HG03135 (cell line): Measurements from ENCODE around the gene LY6G6D.
"Not testable (repeated sequence)": the region's sequence is repeated elsewhere in the genome, so short reads cannot be mapped to it uniquely, and the experiment has no call there.

Experiments used
- ATAC-seq: cut with Tn5 transposase; IDR thresholded peaks from one replicate; pipeline ENCODE4 v1.9.1; 2021; ENCODE audit warnings: mild to moderate bottlenecking, moderate library complexity; ENCODE audit not compliant: unreplicated experiment

LY6G6D gene

GRCh38 chr6:31691564-31692108, 23.5 kb upstream of the LY6G6D start:
- no peak for ATAC-seq

DNA sequence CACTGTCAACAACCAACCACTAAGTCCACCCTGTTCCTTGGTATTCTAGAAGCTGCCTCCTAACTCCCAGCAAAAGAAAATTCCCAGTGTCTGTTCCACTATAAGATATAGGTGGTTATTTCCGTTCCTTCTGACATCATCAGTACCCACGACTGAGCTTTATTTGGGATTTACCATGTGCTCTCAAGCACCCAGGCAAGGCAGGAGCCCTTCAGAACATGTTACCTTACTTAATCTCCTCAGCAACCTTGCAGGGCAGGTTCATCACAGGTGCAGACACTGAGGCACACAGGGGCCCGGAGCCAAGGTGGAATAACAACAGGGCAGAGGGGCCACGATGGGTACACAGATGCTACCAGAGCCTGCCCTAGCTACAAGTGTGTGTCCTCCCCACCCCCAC, 22.8 kb upstream of the LY6G6D start:
- no peak for ATAC-seq

GRCh38 chr6:31692886-31693285, 22.3 kb upstream of the LY6G6D start:
- ATAC-seq = no peak

GRCh38 chr6:31693535-31693934, 21.6 kb upstream of the LY6G6D start:
- no peak for ATAC-seq

GRCh38 chr6:31697555-31697954, 17.6 kb upstream of the LY6G6D start:
- ATAC-seq = no peak

GRCh38 chr6:31700740-31701401, 14.3 kb upstream of the LY6G6D start:
- ATAC-seq = no peak

DNA sequence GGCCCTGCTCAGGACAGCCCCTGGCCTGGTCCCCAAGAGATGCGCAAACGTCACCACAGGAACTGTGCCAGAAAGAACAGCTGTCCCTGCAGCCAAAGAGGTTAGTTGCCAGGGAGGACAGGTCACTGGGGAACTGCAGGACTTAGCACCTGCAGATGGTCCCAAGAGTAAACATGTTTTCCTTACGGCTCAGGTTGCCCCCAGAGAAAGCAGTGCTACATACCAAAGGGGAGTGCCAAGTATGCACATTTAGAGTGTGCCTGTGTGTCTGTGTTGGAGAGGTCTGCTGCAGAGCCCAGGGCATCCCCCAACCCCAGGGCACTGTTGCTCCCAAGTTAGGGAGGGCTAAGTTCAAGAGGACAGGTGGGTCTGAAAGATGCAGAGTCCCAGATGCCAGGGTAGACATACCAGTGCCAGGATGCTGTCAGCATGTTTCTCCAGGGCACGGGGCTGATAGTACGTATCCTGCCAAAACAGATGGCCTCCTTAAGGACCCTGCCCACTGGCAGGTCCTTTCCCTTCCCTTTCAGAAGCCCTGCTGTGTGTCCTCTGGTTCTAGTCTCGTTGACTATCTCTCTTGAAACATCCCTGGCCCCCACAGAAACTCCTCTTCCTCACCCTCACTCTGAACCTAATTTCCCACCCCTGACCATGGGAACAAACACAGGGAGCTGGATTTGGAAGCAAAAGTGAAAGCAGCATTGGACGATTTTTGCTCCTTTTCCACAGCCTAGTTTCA, 13.3 kb upstream of the LY6G6D start:
- no peak for ATAC-seq

DNA sequence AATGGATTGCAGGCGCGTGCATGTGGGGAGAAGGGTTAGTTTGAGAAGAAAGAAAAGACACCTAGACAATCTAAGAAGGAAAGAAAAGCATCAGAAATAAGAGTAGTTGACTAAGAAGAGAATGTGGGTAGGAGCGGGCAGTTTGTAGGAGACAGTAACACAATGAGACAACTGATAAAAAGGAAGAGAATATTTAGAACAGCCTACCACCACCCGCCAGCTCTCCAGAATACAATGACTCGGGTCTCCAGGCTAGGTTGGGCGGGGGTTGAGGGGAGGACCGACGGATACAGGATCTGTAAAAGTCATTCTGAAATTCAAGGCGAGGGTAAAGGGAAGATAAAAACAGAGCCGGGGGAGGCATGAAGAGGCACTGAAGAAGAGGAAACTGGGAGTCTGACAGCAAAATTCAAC, 12.7 kb upstream of the LY6G6D start:
- ATAC-seq = no peak

- peak; percentile 88 for ATAC-seq
These were observed 12.1 kb upstream of the LY6G6D start, which contains the start of gene ABHD16A for GRCh38 chr6:31702819-31703716. TSS of gene ABHD16A (minus strand) at chr6:31703324. CDS start at chr6:31703281, 43 bp downstream.

- ATAC-seq = no peak
These were observed 9.2 kb upstream of the LY6G6D start for GRCh38 chr6:31705931-31706330.

DNA sequence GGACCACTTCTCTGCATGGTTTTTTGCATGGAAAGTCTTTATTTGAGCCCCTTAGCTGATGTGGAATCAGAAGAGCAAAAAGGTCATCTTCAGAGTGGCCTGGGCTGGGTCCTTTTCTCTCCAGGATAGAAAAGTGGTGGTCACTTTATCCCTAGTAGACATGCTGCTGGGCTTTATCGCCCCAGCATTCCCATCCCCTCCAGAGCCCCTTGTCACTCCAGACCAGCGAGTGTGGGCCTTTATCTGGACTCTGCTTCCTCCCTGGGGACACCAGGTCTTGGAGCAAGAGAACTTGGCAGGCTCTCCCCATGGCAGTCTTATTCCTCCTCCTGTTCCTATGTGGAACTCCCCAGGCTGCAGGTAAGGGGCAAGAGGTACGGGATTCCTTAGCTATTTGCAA, 8.5 kb upstream of the LY6G6D start, which contains the start of gene LY6G6F:
Gene LY6G6F, plus strand, starts transcription at position 268 of the 400 bp plus-strand sequence. Its CDS starts 41 bp downstream, at position 309.
- ATAC-seq = no peak

GRCh38 chr6:31707701-31708100, 7.4 kb upstream of the LY6G6D start:
- ATAC-seq = no peak

- no peak for ATAC-seq
These were observed 6.9 kb upstream of the LY6G6D start for GRCh38 chr6:31708224-31708623.

GRCh38 chr6:31709157-31709556, 6.0 kb upstream of the LY6G6D start:
- not testable (repeated sequence) for ATAC-seq

DNA sequence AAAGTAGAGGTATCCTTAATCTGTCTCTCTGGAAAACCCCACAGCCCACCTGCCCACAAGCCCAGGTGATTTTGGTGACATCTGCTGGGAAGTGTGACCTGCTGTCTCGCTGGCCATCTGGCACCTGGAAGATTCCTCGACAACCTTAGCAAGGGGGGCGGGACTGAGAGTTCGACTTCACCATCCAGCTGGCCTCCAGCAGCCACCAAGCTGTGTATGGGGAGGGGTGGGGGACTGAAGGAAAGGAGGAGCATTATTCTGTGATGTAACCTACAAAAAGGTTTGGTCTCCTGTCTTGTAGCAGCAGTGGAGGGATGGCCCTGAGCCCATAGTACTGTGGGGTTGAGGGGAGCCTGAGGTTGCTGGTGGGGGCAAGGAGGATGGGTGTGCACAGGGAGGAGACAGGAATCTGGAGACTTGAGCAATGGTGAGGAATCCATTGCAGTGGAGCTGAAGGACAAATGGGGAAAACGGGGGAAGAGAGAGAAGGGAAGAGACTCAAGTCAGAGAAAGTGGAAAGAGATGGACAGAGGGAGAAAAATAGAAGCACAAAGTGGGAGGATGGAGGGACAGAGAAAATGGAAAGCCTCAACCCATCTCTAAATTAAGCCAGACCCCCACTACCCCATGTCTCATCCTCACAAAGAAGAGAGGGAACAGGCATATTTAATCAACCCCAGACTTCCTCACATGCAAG, 4.5 kb upstream of the LY6G6D start:
- ATAC-seq = no peak

DNA sequence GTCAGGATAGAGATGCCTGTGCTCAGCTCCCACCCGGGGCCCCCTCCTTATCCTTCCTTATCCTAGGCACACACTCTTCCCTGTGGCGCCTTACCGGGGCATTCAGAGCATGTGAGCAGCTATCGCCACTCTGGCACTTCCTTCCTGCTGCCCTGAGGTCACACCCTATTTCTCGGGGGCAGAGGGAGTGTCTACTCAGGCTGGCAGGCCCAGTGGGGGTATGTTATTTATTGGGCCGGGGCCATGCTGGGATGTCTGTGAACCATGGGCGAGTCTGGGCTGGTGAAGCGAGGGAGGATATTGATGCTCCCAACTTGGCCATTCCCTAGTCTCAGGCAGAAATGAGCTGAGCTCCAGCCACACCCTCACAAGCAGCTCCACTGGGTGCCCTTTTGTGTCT, 3.9 kb upstream of the LY6G6D start:
- no peak for ATAC-seq

DNA sequence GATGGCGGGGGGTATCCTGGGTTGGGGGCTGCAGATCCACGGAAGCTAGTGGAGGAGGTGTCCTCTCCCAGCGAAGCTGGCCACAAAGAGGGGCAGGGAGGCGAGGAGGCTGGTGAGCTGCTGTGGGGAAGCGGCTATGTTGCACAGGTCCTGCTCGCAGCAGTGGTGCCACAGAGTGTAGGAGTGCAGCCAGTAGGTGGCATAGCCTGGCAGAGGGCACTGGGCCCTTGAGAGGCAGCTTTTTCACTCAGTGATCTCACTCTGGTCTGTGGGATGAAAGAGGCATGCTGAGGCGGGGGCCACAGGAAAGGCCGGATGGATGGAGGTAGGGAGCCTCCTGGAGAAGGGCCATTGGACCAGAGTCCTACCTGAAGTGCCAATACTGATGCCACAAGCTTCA, 2.9 kb upstream of the LY6G6D start:
- no peak for ATAC-seq

- no peak for ATAC-seq
These were observed 1.7 kb upstream of the LY6G6D start for GRCh38 chr6:31713465-31713864.

DNA sequence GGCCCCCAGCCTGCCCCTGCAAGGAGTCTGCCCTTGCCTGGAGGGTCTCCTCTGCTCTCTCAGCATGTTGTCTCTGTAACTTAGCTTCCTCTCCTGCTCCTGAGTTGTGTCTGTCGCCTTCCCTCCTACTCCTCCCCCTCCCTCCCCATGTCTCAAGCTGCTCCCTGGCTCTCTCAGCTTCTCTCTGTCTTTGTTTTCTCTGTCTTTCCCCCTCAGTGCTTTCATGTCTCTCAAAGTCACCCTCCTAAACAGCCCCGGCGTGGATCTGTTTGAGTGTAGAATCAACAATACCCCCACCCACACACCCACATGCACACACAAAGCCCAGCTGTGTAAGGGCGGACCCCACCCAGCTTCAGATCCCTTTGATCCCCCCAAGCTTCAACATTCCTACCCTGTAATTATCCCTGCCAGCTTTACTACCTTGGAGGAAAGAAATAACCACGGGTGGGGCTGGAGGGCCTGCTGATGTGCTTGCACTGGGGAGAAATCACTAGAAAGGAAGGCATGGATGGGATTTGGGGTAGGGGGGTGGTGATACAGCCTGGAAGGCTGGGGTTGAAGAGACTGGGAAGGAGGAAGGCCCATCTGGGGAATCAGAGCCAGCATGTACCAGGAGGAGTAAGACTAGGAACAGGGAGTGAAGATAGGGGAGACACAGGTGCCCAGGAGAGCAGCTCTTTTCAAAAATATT, 1.0 kb upstream of the LY6G6D start:
- ATAC-seq = no peak
